H1 (cell line): ENCODE data around the gene GAS6. TPM values are rescaled to one million over a fixed set of nuclear protein-coding genes. Genes with fewer than 3 reads are reported as not detected.

Experiments
- CTCF ChIA-PET: fragments of 300-600 bp; sonication (Branson Sonifier 250); formaldehyde crosslinking; loops from one replicate; lab custom pipeline; 2021; ENCODE audit not compliant: partially characterized antibody; lab: Charles Lee
- POLR2A ChIA-PET: fragments of 300-600 bp; sonication (Branson Sonifier 250); formaldehyde crosslinking; loops from one replicate; lab custom pipeline; 2021; ENCODE audit warnings: inconsistent platforms; ENCODE audit not compliant: partially characterized antibody; lab: Charles Lee
- DNase-seq, 2 experiments: peaks; one replicate each; pipeline versions ENCODE4 v3.0.0 to v3.0.0-alpha.2; 2010 to 2022; ENCODE audit warnings: low spot score in 2 of 2, low read depth in 1 of 2, mixed read lengths in 1 of 2
- FAIRE-seq: peaks from 2 replicates; lab custom pipeline; 2011; peaks lifted over from hg19 to GRCh38; lab: Jason Lieb, UNC
- H2AFZ ChIP-seq: 2 replicates; pipeline ENCODE4 v1.8.1; 2012; ENCODE audit warnings: low read length, inconsistent platforms
- H2AK5ac ChIP-seq: 2 replicates; pipeline ENCODE4 v1.6.1; 2013; ENCODE audit warnings: low read depth, low read length
- H2BK120ac ChIP-seq: replicated peaks from 2 replicates; pipeline ENCODE3; 2013; ENCODE audit warnings: low read depth, low read length, inconsistent platforms
- H2BK12ac ChIP-seq: 2 replicates; pipeline ENCODE4 v1.6.1; 2013; ENCODE audit warnings: low read depth, low read length
- H2BK15ac ChIP-seq: 2 replicates; pipeline ENCODE4 v1.6.1; 2013; ENCODE audit warnings: low read length
- H2BK20ac ChIP-seq: 2 replicates; pipeline ENCODE4 v1.6.1; 2013; ENCODE audit warnings: low read length
- H2BK5ac ChIP-seq: 2 replicates; pipeline ENCODE4 v1.6.1; 2013; ENCODE audit warnings: low read depth, low read length
- H3K14ac ChIP-seq: 2 replicates; pipeline ENCODE4 v1.6.1; 2013; ENCODE audit warnings: inconsistent platforms; ENCODE audit not compliant: insufficient read length
- H3K18ac ChIP-seq: 2 replicates; pipeline ENCODE4 v1.6.1; 2013; ENCODE audit warnings: low read length; ENCODE audit errors: extremely low read depth
- H3K23ac ChIP-seq: 2 replicates; pipeline ENCODE4 v1.6.1; 2013; ENCODE audit warnings: inconsistent platforms; ENCODE audit not compliant: insufficient read length
- H3K23me2 ChIP-seq: 2 replicates; pipeline ENCODE4 v1.6.1; 2013; ENCODE audit warnings: low read depth, low read length
- H3K27ac ChIP-seq: 2 replicates; pipeline ENCODE4 v1.6.1; 2011; ENCODE audit warnings: low read depth, low read length, inconsistent platforms
- H3K27me3 ChIP-seq, 4 experiments: replicated peaks in 1 of 4; 1 replicate in 1 of 4; 2 replicates in 3 of 4; pipeline versions ENCODE4 v1.6.1 to v1.8.1; 2011 to 2013; ENCODE audit warnings: low read length in 3 of 4, mild to moderate bottlenecking in 3 of 4, inconsistent platforms in 2 of 4, mixed read lengths in 2 of 4, moderate library complexity in 1 of 4; ENCODE audit not compliant: control insufficient read depth in 3 of 4, insufficient read depth in 3 of 4; ENCODE audit errors: extremely low read depth in 1 of 4
- H3K36me3 ChIP-seq, 4 experiments: 2 replicates each; pipeline versions ENCODE4 v1.6.1 to v1.8.1; 2011 to 2013; ENCODE audit warnings: mild to moderate bottlenecking in 4 of 4, low read length in 3 of 4, moderate library complexity in 2 of 4, control low read depth in 1 of 4, inconsistent platforms in 1 of 4; ENCODE audit not compliant: insufficient read depth in 4 of 4, control insufficient read depth in 2 of 4
- H3K4ac ChIP-seq: replicated peaks from 2 replicates; pipeline ENCODE3; 2013; ENCODE audit warnings: low read length, low read depth, mixed read lengths, inconsistent platforms; ENCODE audit not compliant: insufficient read length
- H3K4me1 ChIP-seq, 4 experiments: replicated peaks in 1 of 4; 1 replicate in 1 of 4; 2 replicates in 3 of 4; pipeline versions ENCODE4 v1.6.1 to v1.8.1; 2011 to 2013; ENCODE audit warnings: low read length in 3 of 4, inconsistent platforms in 2 of 4, mixed read lengths in 1 of 4; ENCODE audit not compliant: insufficient read depth in 4 of 4, control insufficient read depth in 3 of 4
- H3K4me2 ChIP-seq, 2 experiments: 2 replicates each; pipeline versions ENCODE4 v1.6.1 to v1.8.1; 2011 to 2013; ENCODE audit warnings: low read depth in 2 of 2, low read length in 2 of 2, control low read depth in 1 of 2, inconsistent platforms in 1 of 2, mild to moderate bottlenecking in 1 of 2; ENCODE audit not compliant: insufficient read depth in 1 of 2
- H3K4me3 ChIP-seq, 4 experiments: fragments of 200-600, 300-600 bp in 1 of 4; sonication (generic), shearing (Covaris generic), sonication (Bioruptor Twin) in 1 of 4; 2 replicates each; pipeline versions ENCODE4 v1.5.1 to v1.8.1; 2011 to 2016; ENCODE audit warnings: low read length in 4 of 4, low read depth in 3 of 4, control low read depth in 2 of 4, inconsistent platforms in 2 of 4, mild to moderate bottlenecking in 2 of 4, mixed read lengths in 1 of 4, moderate library complexity in 1 of 4; ENCODE audit not compliant: insufficient read depth in 2 of 4; ENCODE audit errors: extremely low read depth in 1 of 4
- H3K56ac ChIP-seq: replicated peaks from 2 replicates; pipeline ENCODE3; 2013; ENCODE audit warnings: low read depth, mild to moderate bottlenecking, mixed read lengths, low read length, inconsistent platforms; ENCODE audit not compliant: insufficient read length
- H3K79me1 ChIP-seq: 2 replicates; pipeline ENCODE4 v1.6.1; 2013; ENCODE audit warnings: low read depth, low read length, control low read depth
- H3K79me2 ChIP-seq, 2 experiments: 2 replicates each; pipeline versions ENCODE4 v1.6.1 to v1.8.1; 2012 to 2013; ENCODE audit warnings: low read length in 2 of 2, mild to moderate bottlenecking in 2 of 2, inconsistent platforms in 1 of 2; ENCODE audit not compliant: insufficient read depth in 2 of 2, control insufficient read depth in 1 of 2
- H3K9ac ChIP-seq, 4 experiments: replicated peaks in 1 of 4; 1 replicate in 1 of 4; 2 replicates in 3 of 4; pipeline versions ENCODE4 v1.6.1 to v1.8.1; 2011 to 2013; ENCODE audit warnings: low read depth in 3 of 4, low read length in 3 of 4, control low read depth in 2 of 4, mild to moderate bottlenecking in 2 of 4, moderate library complexity in 2 of 4, inconsistent platforms in 1 of 4; ENCODE audit errors: extremely low read depth in 1 of 4
- H3K9me3 ChIP-seq, 2 experiments: 2 replicates each; pipeline versions ENCODE4 v1.6.1 to v1.8.1; 2012 to 2013; ENCODE audit warnings: mild to moderate bottlenecking in 2 of 2, moderate library complexity in 2 of 2, control low read depth in 1 of 2, inconsistent platforms in 1 of 2, low read depth in 1 of 2, low read length in 1 of 2, mixed read lengths in 1 of 2; ENCODE audit not compliant: insufficient read depth in 2 of 2
- H4K20me1 ChIP-seq, 2 experiments: replicated peaks in 1 of 2; 2 replicates each; pipeline versions ENCODE3 to v1.8.1; 2011 to 2013; ENCODE audit warnings: inconsistent platforms in 2 of 2, low read length in 2 of 2, mild to moderate bottlenecking in 1 of 2; ENCODE audit not compliant: insufficient read depth in 2 of 2, control insufficient read depth in 1 of 2
- H4K5ac ChIP-seq: 2 replicates; pipeline ENCODE4 v1.6.1; 2013; ENCODE audit warnings: low read length, low read depth, mixed read lengths, inconsistent platforms; ENCODE audit not compliant: insufficient read length
- H4K8ac ChIP-seq: 2 replicates; pipeline ENCODE4 v1.8.0; 2013; ENCODE audit warnings: mild to moderate bottlenecking, moderate library complexity, low read length, inconsistent platforms; ENCODE audit not compliant: insufficient read depth; ENCODE audit errors: extremely low read depth
- H4K91ac ChIP-seq: replicated peaks from 2 replicates; pipeline ENCODE3; 2013; ENCODE audit warnings: low read length, mixed read lengths, inconsistent platforms; ENCODE audit not compliant: insufficient read length
- BACH1 ChIP-seq: IDR thresholded peaks from 2 replicates; pipeline ENCODE4 v1.6.1; 2012; ENCODE audit warnings: low read length, improper control_type of control experiment
- CREB1 ChIP-seq: IDR thresholded peaks from 2 replicates; pipeline ENCODE4 v1.6.1; 2012; ENCODE audit warnings: inconsistent platforms
- CTBP2 ChIP-seq: IDR thresholded peaks from 2 replicates; pipeline ENCODE4 v1.7.0; 2011; ENCODE audit warnings: borderline replicate concordance, mild to moderate bottlenecking, moderate library complexity, mixed read lengths, low read length; ENCODE audit not compliant: insufficient read depth, insufficient read length
- GABPA ChIP-seq: IDR thresholded peaks from 2 replicates; pipeline ENCODE4 v1.6.1; 2011; ENCODE audit warnings: mild to moderate bottlenecking, low read length, moderate library complexity, borderline replicate concordance; ENCODE audit not compliant: insufficient read depth
- HDAC6 ChIP-seq: IDR thresholded peaks from one replicate; pipeline ENCODE4 v1.7.1; 2012; ENCODE audit warnings: low read depth, mild to moderate bottlenecking, inconsistent platforms, low read length, moderate library complexity
- KDM1A ChIP-seq: fragments of 200-600, 300-600 bp; sonication (generic); IDR thresholded peaks from 2 replicates; pipeline ENCODE4 v1.7.1; 2016; ENCODE audit warnings: mild to moderate bottlenecking, low read length, borderline replicate concordance
- KDM4A ChIP-seq: IDR thresholded peaks from one replicate; pipeline ENCODE4 v1.7.1; 2012; ENCODE audit warnings: low read depth, mild to moderate bottlenecking, moderate library complexity, low read length, inconsistent platforms; ENCODE audit not compliant: severe bottlenecking
- NRF1 ChIP-seq: IDR thresholded peaks from 2 replicates; pipeline ENCODE4 v1.6.1; 2011; ENCODE audit warnings: mild to moderate bottlenecking, low read depth, low read length, improper control_type of control experiment
- POLR2AphosphoS5 ChIP-seq: IDR thresholded peaks from 2 replicates; pipeline ENCODE4 v1.6.1; 2011; ENCODE audit warnings: low read depth, low read length
- RFX5 ChIP-seq: IDR thresholded peaks from 2 replicates; pipeline ENCODE4 v1.6.1; 2011; ENCODE audit warnings: low read depth, low read length, improper control_type of control experiment, borderline replicate concordance
- SP4 ChIP-seq: IDR thresholded peaks from 2 replicates; pipeline ENCODE4 v1.6.1; 2012; ENCODE audit warnings: low read length, inconsistent platforms
- SUZ12 ChIP-seq: fragments of 200-600 bp; sonication (generic); IDR thresholded peaks from 2 replicates; pipeline ENCODE4 v1.6.1; 2012; ENCODE audit warnings: mild to moderate bottlenecking, inconsistent platforms, low read length, moderate library complexity, mixed read lengths
- TBP ChIP-seq: IDR thresholded peaks from 2 replicates; pipeline ENCODE4 v1.6.1; 2011; ENCODE audit warnings: low read depth, low read length, improper control_type of control experiment
- WGBS, 2 experiments: shearing (Covaris generic) in 1 of 2; methylation state at CpG; one replicate each; pipeline versions ENCODE4 v1.1.6 to v1.1.7; 2013 to 2015; ENCODE audit warnings: low lambda C conversion rate in 2 of 2, mixed read lengths in 2 of 2, inconsistent platforms in 1 of 2, low coverage in 1 of 2, missing lambda C conversion rate in 1 of 2; ENCODE audit not compliant: insufficient replicate concordance in 2 of 2, insufficient coverage in 1 of 2, insufficient read length in 1 of 2; ENCODE audit errors: extremely low coverage in 1 of 2, missing lambda C conversion rate in 1 of 2; 5-methylcytosine and 5-hydroxymethylcytosine counted together
- polyA plus RNA-seq, 7 experiments: library from polyadenylated mRNA; depleted of rRNA in 3 of 7; stranded (reverse) in 5 of 7; unstranded in 2 of 7; fragments of >200 nt in 5 of 7; fragments of 200-250 nt in 2 of 7; gene quantifications; 1 replicate in 5 of 7; 2 replicates in 1 of 7; 4 replicates in 1 of 7; pipeline versions ENCODE4 v1.2.1 to v1.2.3, GENCODE V29; 2011 to 2013; ENCODE audit warnings: missing spikeins in 2 of 7, mixed read lengths in 2 of 7
- total RNA-seq: library from RNA; stranded (reverse); fragmentation: NEBNext Ultra II Directional; extraction: Animal tissue kit (Norgen Biotek cat#: 25700); gene quantifications from 2 replicates; pipeline ENCODE4 v1.2.1, GENCODE V29; 2021

GAS6 gene
- total and polyA plus RNA-seq, 2 of the 8 experiments (the other 6 are each of a cell fraction or from before 2014, with no cell fraction given) = 18.6 to 31.0 TPM

- FAIRE-seq (no peak), DNase-seq (peak in 1 of 2 experiments; percentile 72)
- Histone ChIP-seq H2BK120ac (no peak overlapping the region), H3K23me2 (peaks cover 3% of the 10 kb centered on the region), H3K56ac (no peak overlapping the region), H3K14ac (no peak overlapping the region), H4K8ac (no peak overlapping the region; the same call in 1 of the 2 replicates), H3K27ac (no peak overlapping the region), H3K79me2 (peaks cover 10 to 15% of the 10 kb centered on the region in 2 experiments), H3K18ac (peak overlapping the region; percentile 78), H2BK5ac (no peak overlapping the region), H4K5ac (peak overlapping the region; percentile 36), H2BK12ac (0 out of 2 replicates have a peak overlapping the region, but pooled peaks have one; percentile 95), H3K23ac (no peak overlapping the region), H3K9ac (no peak overlapping the region), H2BK20ac (no peak overlapping the region), H2AFZ (no peak overlapping the region), H2AK5ac (no peak overlapping the region), H3K27me3 (peaks cover 0 to 27% (median 18%) of the 10 kb centered on the region in 4 experiments; a peak in 6 of 7 replicates), H3K9me3 (0 out of 4 replicates have a peak, but pooled peaks cover 0 to 2% of the 10 kb centered on the region in 2 experiments), H4K91ac (no peak overlapping the region), H2BK15ac (no peak overlapping the region), H4K20me1 (peaks cover 0 to 8% of the 10 kb centered on the region in 2 experiments), H3K4me2 (peak overlapping the region; percentile 62 to 91), H3K4me1 (peaks cover 16 to 46% (median 30%) of the 10 kb centered on the region in 4 experiments), H3K4me3 (peak overlapping the region; percentile 47 to 75 (median 52)), H3K36me3 (no peaks in the 10 kb centered on the region; a peak in 2 of 8 replicates), H3K79me1 (peaks cover 3% of the 10 kb centered on the region), H3K4ac (no peak overlapping the region)
- WGBS, 2 experiments = 1% methylated on average over 14 of the region's 60 CpGs; no CpG with 5 or more reads in 1 of the 2 experiments
- POLR2A ChIA-PET = interaction anchor here (0.9 kb wide), 1 partner anchor 17 kb away, joined by 3 read pairs; no protein-coding TSS in a partner anchor
- CTCF ChIA-PET = interaction anchor here (1.5 kb wide), 1 partner anchor 12 kb away, joined by 4 read pairs; no protein-coding TSS in a partner anchor
- no peak for TF ChIP-seq RFX5
- TF ChIP-seq KDM1A = no peak
- no peak for TF ChIP-seq CREB1
- TF ChIP-seq TBP = no peak
- no peak for TF ChIP-seq POLR2AphosphoS5
- no peak for TF ChIP-seq SP4
- TF ChIP-seq KDM4A = peak; percentile 18
- no peak for TF ChIP-seq CTBP2
- no peak for TF ChIP-seq BACH1
- TF ChIP-seq GABPA = no peak
- TF ChIP-seq SUZ12 = peak; percentile 41; the same call in 1 of the 2 replicates
- TF ChIP-seq HDAC6 = no peak
- TF ChIP-seq NRF1 = no peak
These were observed 849 bp downstream of the GAS6 start for GRCh38 chr13:113862931-113863523.
